Neural cell (in vitro differentiated cells): Measurements from ENCODE around the gene MBNL3. TPM values are rescaled to one million over a fixed set of nuclear protein-coding genes. Genes with fewer than 3 reads are reported as not detected.

Source experiments
- H2AFZ ChIP-seq: fragments of 200-600, 300-800 bp; sonication (generic), shearing (Covaris generic); 2 replicates; pipeline ENCODE4 v1.6.0; 2014; ENCODE audit warnings: low read depth, mild to moderate bottlenecking, antibody characterized with exemption, low read length, moderate library complexity
- H3F3A ChIP-seq: fragments of 200-600 bp; shearing (Covaris generic); 2 replicates; pipeline ENCODE4 v1.6.1; 2016; ENCODE audit warnings: mild to moderate bottlenecking, moderate library complexity, mixed read lengths, antibody characterized with exemption, low read length; ENCODE audit not compliant: insufficient read depth, poor library complexity, severe bottlenecking
- H3K27ac ChIP-seq: fragments of 200-600, 300-800 bp; sonication (generic), shearing (Covaris generic); 2 replicates; pipeline ENCODE4 v1.5.1; 2014; ENCODE audit warnings: mild to moderate bottlenecking, low read length, moderate library complexity
- H3K27me3 ChIP-seq: fragments of 300-800, 200-600 bp; sonication (generic), shearing (Covaris generic); 2 replicates; pipeline ENCODE4 v1.6.0; 2014; ENCODE audit warnings: mild to moderate bottlenecking, low read depth, low read length, moderate library complexity; ENCODE audit not compliant: insufficient read depth
- H3K36me3 ChIP-seq: fragments of 300-800, 200-600 bp; sonication (generic), shearing (Covaris generic); 2 replicates; pipeline ENCODE4 v1.5.1; 2014; ENCODE audit warnings: mild to moderate bottlenecking, antibody characterized with exemption, low read length, moderate library complexity; ENCODE audit not compliant: insufficient read depth
- H3K4me2 ChIP-seq: fragments of 300-800, 200-600 bp; sonication (generic), shearing (Covaris generic); 2 replicates; pipeline ENCODE4 v1.6.0; 2014; ENCODE audit warnings: mild to moderate bottlenecking, low read length
- H3K4me3 ChIP-seq: fragments of 300-800, 200-600 bp; sonication (generic), shearing (Covaris generic); 2 replicates; pipeline ENCODE4 v1.5.1; 2014; ENCODE audit warnings: mild to moderate bottlenecking, low read length, moderate library complexity
- H3K79me2 ChIP-seq: fragments of 200-600 bp; shearing (Covaris generic); replicated peaks from 2 replicates; pipeline ENCODE4 v1.6.0; 2014; ENCODE audit warnings: mild to moderate bottlenecking, low read length, moderate library complexity; ENCODE audit not compliant: insufficient read depth
- H3K9ac ChIP-seq: fragments of 300-800, 200-600 bp; sonication (generic), shearing (Covaris generic); 2 replicates; pipeline ENCODE4 v1.6.1; 2016; ENCODE audit warnings: mild to moderate bottlenecking, low read length, mixed read lengths
- H3K9me2 ChIP-seq: fragments of 200-600 bp; shearing (Covaris generic); 2 replicates; pipeline ENCODE4 v1.6.1; 2016; ENCODE audit warnings: mild to moderate bottlenecking, low read length, mixed read lengths; ENCODE audit not compliant: insufficient read depth
- H3K9me3 ChIP-seq: fragments of 200-600, 300-800 bp; sonication (generic), shearing (Covaris generic); 2 replicates; pipeline ENCODE4 v1.6.1; 2016; ENCODE audit warnings: mild to moderate bottlenecking, mixed run types, low read length, moderate library complexity, mixed read lengths
- H4K20me1 ChIP-seq: fragments of 200-600 bp; shearing (Covaris generic); 2 replicates; pipeline ENCODE4 v1.6.1; 2016; ENCODE audit warnings: mild to moderate bottlenecking, mixed run types; ENCODE audit not compliant: insufficient read depth
- CTCF ChIP-seq: fragments of 450-650 bp; IDR thresholded peaks from 2 replicates; pipeline ENCODE4 v1.5.1; 2014; ENCODE audit warnings: antibody characterized with exemption, mild to moderate bottlenecking, moderate library complexity; ENCODE audit not compliant: poor library complexity, severe bottlenecking
- EP300 ChIP-seq: fragments of 450-650 bp; conservative IDR thresholded peaks from 2 replicates; pipeline ENCODE4 v1.6.1; 2014; ENCODE audit warnings: antibody characterized with exemption, mild to moderate bottlenecking, moderate library complexity; ENCODE audit not compliant: poor library complexity, severe bottlenecking
- EZH2 ChIP-seq: fragments of 200-600, 300-800 bp; shearing (Covaris generic), sonication (generic); IDR thresholded peaks from 2 replicates; pipeline ENCODE4 v1.6.1; 2014; ENCODE audit warnings: antibody characterized with exemption, low read length, borderline replicate concordance, mild to moderate bottlenecking; ENCODE audit not compliant: insufficient read depth, poor library complexity, severe bottlenecking
- MXI1 ChIP-seq: fragments of 450-650 bp; conservative IDR thresholded peaks from 2 replicates; pipeline ENCODE4 v1.6.1; 2014; ENCODE audit warnings: antibody characterized with exemption, mild to moderate bottlenecking; ENCODE audit not compliant: poor library complexity, severe bottlenecking
- POLR2AphosphoS5 ChIP-seq: IDR thresholded peaks from 2 replicates; pipeline ENCODE4 v1.6.1; 2012
- RAD21 ChIP-seq: fragments of 450-650 bp; conservative IDR thresholded peaks from 2 replicates; pipeline ENCODE4 v1.6.1; 2014; ENCODE audit warnings: antibody characterized with exemption, mild to moderate bottlenecking, moderate library complexity
- REST ChIP-seq: IDR thresholded peaks from 2 replicates; pipeline ENCODE4 v1.6.1; 2012; ENCODE audit warnings: borderline replicate concordance
- SMC3 ChIP-seq: fragments of 450-650 bp; conservative IDR thresholded peaks from 2 replicates; pipeline ENCODE4 v1.6.1; 2014; ENCODE audit warnings: antibody characterized with exemption, mild to moderate bottlenecking, moderate library complexity; ENCODE audit not compliant: poor library complexity
- TAF1 ChIP-seq: IDR thresholded peaks from 2 replicates; pipeline ENCODE4 v1.6.1; 2012; ENCODE audit warnings: low read depth
- polyA plus RNA-seq: library from polyadenylated mRNA; depleted of rRNA; stranded (reverse); fragments of >200 nt; gene quantifications from 2 replicates; pipeline ENCODE4 v1.2.3, GENCODE V29; 2014

MBNL3 gene
- polyA plus RNA-seq, 1 donor from 2014 or later = 0.09 TPM

- Histone ChIP-seq H3K9me3 (no peaks in the 10 kb centered on the region), H3K4me3 (no peak overlapping the region), H2AFZ (no peak overlapping the region), H3F3A (no peaks in the 10 kb centered on the region), H3K4me2 (no peak overlapping the region), H4K20me1 (no peaks in the 10 kb centered on the region), H3K79me2 (no peaks in the 10 kb centered on the region), H3K9ac (no peak overlapping the region), H3K36me3 (no peaks in the 10 kb centered on the region), H3K27ac (no peak overlapping the region), H3K27me3 (no peaks in the 10 kb centered on the region), H3K9me2 (no peaks in the 10 kb centered on the region)
- no peak for TF ChIP-seq SMC3
- no peak for TF ChIP-seq RAD21
- no peak for TF ChIP-seq MXI1
These were observed 20.0 kb upstream of the MBNL3 start for GRCh38 chrX:132508834-132509233.

- H3K36me3 ChIP-seq = no peaks in the 10 kb centered on the region
- H3K27ac ChIP-seq = no peak overlapping the region
- H2AFZ ChIP-seq = no peak overlapping the region
- TF ChIP-seq POLR2AphosphoS5 = no peak
- TF ChIP-seq EZH2 = no peak
- no peak for TF ChIP-seq CTCF
- no peak for TF ChIP-seq RAD21
- no peak for TF ChIP-seq SMC3
- TF ChIP-seq MXI1 = no peak
- TF ChIP-seq EP300 = no peak
- TF ChIP-seq TAF1 = no peak
- TF ChIP-seq REST = no peak
- no peaks in the 10 kb centered on the region for H3K27me3 ChIP-seq
- H3F3A ChIP-seq = no peaks in the 10 kb centered on the region
- H3K4me3 ChIP-seq = no peak overlapping the region
- no peak overlapping the region for H3K9ac ChIP-seq
- no peaks in the 10 kb centered on the region for H4K20me1 ChIP-seq
- H3K9me2 ChIP-seq = no peaks in the 10 kb centered on the region
- no peaks in the 10 kb centered on the region for H3K79me2 ChIP-seq
- H3K4me2 ChIP-seq = no peak overlapping the region
- H3K9me3 ChIP-seq = no peaks in the 10 kb centered on the region
These were observed 16.3 kb upstream of the MBNL3 start for GRCh38 chrX:132505116-132505515.

- Histone ChIP-seq H4K20me1 (no peaks in the 10 kb centered on the region), H3K79me2 (no peaks in the 10 kb centered on the region), H3K4me3 (no peak overlapping the region), H3K27ac (no peak overlapping the region), H3K9me2 (no peaks in the 10 kb centered on the region), H3F3A (no peaks in the 10 kb centered on the region), H3K4me2 (no peak overlapping the region), H3K36me3 (no peaks in the 10 kb centered on the region), H2AFZ (no peak overlapping the region), H3K9ac (no peak overlapping the region), H3K9me3 (no peaks in the 10 kb centered on the region), H3K27me3 (no peaks in the 10 kb centered on the region)
- TF ChIP-seq EZH2 = no peak
- no peak for TF ChIP-seq POLR2AphosphoS5
- no peak for TF ChIP-seq TAF1
- TF ChIP-seq SMC3 = no peak
- no peak for TF ChIP-seq REST
- peak; percentile 19 for TF ChIP-seq EP300
- peak; percentile 40 for TF ChIP-seq MXI1
- no peak for TF ChIP-seq CTCF
- TF ChIP-seq RAD21 = no peak
These were observed 15.6 kb upstream of the MBNL3 start for GRCh38 chrX:132504417-132504816.
